KOPT-K1 (cell line): ENCODE measurements around the gene IMMT.
"Not testable (repeated sequence)": the region's sequence is repeated elsewhere in the genome, so short reads cannot be mapped to it uniquely, and the experiment has no call there.

Source experiments
- H3K27ac ChIP-seq: fragments of 200-600 bp; sonication (generic); 2 replicates; pipeline ENCODE4 v1.5.1; 2016; ENCODE audit warnings: antibody characterized with exemption, mild to moderate bottlenecking, low read depth, low read length; ENCODE audit not compliant: poor library complexity, severe bottlenecking
- H3K36me3 ChIP-seq: fragments of 200-600 bp; sonication (generic); 2 replicates; pipeline ENCODE4 v1.5.1; 2017; ENCODE audit warnings: antibody characterized with exemption, mild to moderate bottlenecking, low read length, moderate library complexity; ENCODE audit not compliant: insufficient read depth
- H3K9me3 ChIP-seq: fragments of 200-600 bp; sonication (generic); 2 replicates; pipeline ENCODE4 v1.5.1; 2017; ENCODE audit warnings: antibody characterized with exemption, low read length, mild to moderate bottlenecking; ENCODE audit not compliant: insufficient read depth, poor library complexity, severe bottlenecking

The IMMT gene

DNA sequence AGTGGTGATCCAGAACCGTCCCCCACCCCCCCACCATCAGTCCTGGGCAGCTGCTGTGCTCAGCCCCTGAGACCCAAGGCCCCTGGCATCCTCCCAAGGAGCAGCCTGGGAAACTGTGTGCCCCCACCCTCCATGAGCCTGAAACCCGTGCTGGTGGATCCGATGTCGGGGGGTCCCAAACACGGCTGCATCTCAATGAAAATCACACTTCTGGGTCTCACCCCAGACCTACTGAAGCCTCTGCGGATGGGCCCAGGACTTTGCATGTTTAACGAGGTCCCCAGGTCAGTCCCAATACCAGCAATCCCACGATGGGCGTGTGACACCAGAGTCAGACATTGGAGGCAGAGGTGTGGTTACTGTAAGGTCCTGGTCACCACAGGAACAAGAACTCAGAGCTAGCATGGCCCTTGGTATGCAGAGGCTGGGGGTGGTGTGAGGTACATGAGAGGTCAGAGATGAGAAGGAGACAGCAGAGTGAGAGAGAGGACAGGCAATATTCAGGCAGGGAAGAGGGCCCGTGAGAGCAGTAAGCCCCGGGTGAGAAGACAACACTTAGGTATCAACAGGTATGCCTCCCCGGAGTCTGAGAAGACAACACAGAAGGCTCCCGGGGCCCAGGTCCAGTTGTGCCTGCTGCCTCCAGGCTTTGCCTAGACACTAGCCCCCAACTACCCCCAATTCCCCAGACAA is 36.6 kb upstream of the IMMT start:
- H3K9me3 ChIP-seq = no peaks in the 10 kb centered on the region
- H3K27ac ChIP-seq = no peak overlapping the region
- no peaks in the 10 kb centered on the region for H3K36me3 ChIP-seq

DNA sequence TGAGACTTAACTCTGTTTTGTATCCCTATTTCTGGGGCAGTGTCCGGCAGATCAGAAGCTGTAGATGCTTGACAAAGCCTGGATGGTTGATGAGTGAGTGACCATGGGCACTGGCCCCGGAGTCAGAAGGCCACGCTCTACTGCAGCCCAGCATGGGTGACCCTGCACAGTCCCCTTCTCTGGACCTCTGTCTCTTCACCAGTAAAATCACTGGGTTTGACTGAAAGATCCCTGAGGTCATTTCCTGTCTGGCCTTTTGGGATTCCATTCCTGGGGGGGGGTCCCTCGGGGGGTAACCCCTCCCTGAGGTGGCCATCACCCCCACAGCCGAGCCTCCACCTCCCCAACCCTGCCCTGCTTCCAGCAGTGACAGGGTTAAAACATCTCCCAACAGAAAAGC is 35.7 kb upstream of the IMMT start:
- Histone ChIP-seq H3K27ac (no peak overlapping the region), H3K9me3 (no peaks in the 10 kb centered on the region)

DNA sequence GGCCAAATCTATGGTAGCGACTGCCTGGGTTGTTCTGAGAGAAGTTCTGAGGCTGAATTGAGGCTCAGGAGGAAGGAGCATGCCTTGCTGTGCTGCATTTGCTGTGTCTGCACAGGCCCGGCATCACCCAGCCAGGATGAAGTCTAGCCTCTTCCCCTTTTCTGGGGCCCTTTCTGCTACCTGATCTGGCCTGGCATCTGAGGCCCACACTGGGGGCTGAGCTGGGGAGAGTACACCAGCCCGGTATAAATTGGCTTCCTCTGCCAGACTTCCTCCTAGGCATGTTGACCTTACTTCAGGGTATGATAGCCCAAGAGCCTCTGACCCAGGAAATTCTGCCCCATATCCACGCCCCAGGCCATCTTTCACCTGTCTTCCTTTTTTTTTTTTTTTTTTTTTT is 34.0 kb upstream of the IMMT start:
- H3K27ac ChIP-seq = no peak overlapping the region
- no peaks in the 10 kb centered on the region for H3K36me3 ChIP-seq

More for the DNA sequence above, 35.7 kb upstream of the IMMT start:
- H3K36me3 ChIP-seq = no peaks in the 10 kb centered on the region

DNA sequence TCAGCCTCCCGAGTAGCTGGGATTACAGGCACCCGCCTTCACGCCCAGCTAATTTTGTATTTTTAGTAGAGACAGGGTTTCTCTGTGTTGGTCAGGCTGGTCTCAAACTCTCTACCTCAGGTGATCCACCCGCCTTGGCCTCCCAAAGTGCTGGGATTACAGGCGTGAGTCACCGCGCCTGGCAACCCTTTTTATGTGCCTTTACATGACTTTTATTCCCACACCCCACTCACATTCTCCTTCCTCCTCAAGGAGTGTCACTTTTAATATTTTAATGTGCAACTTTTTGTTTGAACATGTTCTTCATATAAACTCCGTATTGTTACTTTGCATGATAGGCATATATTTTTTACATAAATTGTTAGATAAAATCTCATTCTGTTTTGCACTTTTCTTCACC is 33.3 kb upstream of the IMMT start:
- not testable (repeated sequence) for H3K27ac ChIP-seq, H3K36me3 ChIP-seq, H3K9me3 ChIP-seq

More for the DNA sequence above, 34.0 kb upstream of the IMMT start:
- no peaks in the 10 kb centered on the region for H3K9me3 ChIP-seq

DNA sequence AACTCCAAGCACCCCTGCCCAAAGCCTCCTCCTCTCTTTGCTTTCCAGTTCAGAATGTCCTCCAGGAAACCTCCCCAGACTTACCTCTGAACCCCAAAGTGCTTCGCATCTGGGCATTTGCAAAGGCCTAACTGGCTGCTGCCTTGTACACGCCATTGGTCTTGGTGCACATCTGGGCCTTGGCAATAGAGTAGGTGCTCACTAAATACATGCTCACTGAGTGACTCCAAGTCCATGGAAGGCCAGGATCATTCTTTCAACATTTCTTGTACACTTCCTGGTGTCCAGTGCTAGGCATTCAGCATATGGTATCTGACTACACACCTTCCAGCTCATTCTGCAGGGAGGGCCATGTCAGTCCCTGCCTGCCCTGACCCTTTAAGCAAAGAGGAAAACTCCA is 32.4 kb upstream of the IMMT start:
- no peaks in the 10 kb centered on the region for H3K9me3 ChIP-seq
- H3K36me3 ChIP-seq = no peaks in the 10 kb centered on the region
- H3K27ac ChIP-seq = no peak overlapping the region

DNA sequence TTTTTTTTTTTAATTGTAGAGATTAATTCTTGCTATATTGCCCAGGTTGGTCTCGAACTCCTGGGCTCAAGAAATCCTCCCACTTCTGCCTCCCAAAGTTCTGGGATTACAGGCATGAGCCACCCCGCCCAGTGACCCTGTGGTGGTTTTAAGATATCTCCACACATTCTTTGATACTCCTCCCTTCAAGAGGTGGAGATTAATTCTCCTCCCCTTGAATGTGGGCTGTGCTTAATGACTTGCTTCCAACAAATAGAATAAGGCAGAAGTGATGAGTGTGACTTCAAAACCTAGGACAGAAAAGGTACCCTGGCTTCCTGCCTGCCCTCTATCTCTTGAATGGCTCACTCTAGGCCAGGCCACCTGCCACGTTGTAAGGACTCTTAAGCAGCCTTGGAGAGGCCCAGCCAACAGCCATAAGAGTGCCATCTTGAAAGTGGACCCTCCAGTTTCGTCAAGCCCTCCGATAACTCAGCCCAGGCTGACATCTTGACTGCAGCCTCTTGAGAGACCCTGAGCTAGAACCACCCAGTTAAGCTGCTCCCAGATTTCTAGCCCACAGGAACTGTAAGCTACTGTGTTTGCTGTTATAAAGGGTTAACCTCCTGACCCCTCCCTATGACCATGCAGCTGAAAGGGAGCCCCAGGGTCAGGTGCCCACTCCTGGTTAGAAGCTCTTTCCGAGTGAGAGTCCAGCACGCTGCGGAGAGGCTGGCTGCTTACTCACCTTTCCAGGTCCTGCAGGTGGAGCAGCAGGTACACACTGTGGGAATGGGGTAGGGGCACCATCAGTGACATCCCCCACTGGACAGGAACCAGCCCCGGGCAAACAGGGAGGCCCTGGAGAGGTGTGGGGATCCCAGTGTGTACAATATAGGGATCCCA is 31.6 kb upstream of the IMMT start:
- Histone ChIP-seq H3K9me3 (no peaks in the 10 kb centered on the region), H3K36me3 (no peaks in the 10 kb centered on the region), H3K27ac (no peak overlapping the region)

DNA sequence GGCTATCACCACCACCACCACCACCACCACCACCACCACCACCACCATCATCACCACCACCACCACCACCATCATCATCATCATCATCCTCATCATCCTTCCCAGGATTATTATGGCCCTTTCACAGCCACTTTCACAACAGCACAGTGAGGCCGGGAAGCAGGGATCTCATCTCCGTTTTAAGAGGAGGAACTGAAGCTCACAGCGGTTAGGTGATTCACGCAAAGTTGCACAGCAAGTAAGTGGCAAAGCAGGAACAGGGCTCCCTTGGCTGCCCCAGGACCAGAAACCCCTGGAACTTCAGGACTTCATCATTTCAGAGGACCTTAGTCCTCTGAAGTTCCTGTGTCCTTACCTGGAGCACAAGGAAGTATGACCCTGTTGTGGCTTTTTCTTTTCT is 30.8 kb upstream of the IMMT start:
- H3K9me3 ChIP-seq = no peaks in the 10 kb centered on the region
- H3K36me3 ChIP-seq = no peaks in the 10 kb centered on the region
- H3K27ac ChIP-seq = no peak overlapping the region

DNA sequence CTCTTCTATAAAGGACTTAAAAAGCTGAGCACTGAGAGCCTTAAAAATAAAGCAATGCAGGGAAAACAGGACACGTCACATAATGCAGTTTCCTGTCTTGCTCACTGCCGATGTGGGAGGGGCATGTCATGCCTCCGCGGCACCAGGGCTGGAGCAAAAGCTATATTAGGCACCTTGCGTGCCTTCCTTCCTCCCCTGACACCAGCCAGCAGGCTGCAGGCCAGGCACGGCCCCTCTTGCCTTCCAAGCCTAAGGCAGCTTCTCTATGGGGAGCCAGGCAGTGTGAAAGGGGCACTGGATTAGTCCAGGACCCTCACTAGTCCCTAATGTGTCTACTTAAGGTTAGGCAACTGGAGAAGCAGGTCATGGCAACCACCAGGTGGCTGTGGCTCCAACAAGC is 30.3 kb upstream of the IMMT start:
- Histone ChIP-seq H3K27ac (no peak overlapping the region), H3K9me3 (no peaks in the 10 kb centered on the region), H3K36me3 (no peaks in the 10 kb centered on the region)

DNA sequence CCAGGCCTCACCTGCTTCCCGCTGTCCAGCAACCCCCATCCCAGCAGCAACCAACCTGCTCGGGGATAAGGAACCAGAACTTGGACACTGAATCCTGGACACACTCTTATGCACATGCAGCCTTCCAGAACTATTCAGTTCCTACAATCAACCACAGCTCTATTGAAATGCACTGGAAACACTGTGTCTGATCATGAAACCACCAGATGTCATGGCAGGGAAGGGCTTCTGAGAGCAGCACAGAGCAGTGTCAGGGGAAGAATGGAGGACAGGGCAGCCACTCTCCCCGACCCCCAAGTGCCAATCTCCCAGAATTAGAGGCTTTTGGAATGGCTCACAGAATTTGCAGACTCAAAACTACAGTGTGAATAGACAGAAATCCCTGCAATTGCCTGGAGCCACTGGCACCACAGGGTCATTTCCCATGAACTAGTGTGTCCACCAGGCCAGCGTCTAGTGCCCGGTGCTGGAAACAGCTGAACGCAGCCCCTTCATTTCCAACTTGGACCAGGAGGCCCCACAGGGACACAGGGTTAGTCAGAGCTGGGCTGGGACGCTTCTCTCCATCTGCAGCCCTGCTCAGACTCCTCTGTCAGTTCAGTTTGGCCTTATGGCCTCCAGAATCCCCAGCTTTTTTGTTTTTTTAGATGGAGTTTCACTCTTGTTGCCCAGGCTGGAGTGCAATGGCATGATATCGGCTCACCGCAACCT is 29.5 kb upstream of the IMMT start:
- H3K27ac ChIP-seq = no peak overlapping the region
- H3K36me3 ChIP-seq = no peaks in the 10 kb centered on the region
- no peaks in the 10 kb centered on the region for H3K9me3 ChIP-seq

DNA sequence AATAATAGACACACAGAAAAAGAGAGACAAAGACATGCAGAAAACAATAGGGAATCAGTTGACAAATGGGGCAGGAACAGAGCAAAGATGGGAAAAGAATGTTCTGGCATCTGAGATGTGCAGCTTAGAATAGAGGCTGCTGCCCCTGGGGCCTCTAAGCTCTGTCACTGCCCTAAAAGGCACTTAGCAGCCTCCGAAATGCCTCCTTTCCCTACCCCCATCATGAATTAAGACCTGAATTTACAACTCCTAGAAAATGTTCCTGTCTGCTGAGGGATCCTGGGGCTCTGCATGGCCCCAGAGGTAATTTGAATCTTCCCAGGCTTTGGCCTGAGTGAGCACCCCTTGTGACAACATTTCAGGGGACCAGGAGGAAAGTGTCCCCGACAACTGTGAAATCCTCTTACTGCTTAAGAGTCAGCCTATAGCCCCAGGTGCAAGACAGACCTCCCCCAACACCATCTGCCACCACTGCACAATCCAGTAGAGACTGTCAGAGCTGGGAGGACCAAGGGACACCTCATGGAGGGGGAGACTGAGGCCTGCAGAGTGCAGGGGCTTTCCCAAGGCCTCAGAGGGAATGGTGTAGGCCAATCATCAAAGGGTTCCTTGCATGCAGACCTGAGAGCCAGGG is 28.8 kb upstream of the IMMT start:
- H3K27ac ChIP-seq = no peak overlapping the region
- no peaks in the 10 kb centered on the region for H3K36me3 ChIP-seq
- no peaks in the 10 kb centered on the region for H3K9me3 ChIP-seq

DNA sequence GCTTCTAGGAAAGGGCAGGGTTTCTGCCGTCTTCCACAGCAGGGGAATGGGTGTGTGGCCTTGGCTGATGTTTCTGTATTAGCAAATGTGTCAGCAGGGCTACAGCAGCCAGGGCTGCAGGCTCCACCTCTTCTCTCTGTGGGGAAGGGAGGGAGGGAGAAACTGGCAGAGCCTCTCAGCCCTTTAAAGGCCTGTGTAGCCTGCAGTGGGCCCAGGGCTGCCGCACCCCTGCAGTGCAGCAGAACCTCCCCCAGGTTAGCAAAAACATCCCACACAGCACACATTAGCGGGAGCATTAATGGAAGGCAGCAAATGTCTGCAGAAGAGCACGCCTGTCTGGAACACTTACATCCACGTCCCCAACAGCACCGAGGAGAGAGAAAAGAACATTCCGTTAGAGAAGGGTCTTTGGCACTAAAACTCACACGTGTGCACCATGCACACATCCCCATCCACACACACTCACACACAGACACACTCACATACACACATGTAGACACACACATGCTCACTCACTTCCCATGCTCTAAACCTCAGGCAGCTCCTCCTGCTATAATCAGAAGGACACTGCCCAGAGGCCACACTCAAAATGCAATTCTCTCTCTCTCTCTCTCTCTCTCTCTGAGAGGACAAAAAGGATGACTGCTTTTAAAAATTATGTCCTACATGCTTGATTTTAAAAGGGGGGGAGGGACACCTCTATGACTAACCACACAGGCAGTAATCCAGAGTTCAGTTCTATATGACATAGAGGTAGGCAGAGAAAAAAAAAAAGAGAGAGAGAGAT is 28.1 kb upstream of the IMMT start:
- Histone ChIP-seq H3K36me3 (no peaks in the 10 kb centered on the region), H3K27ac (no peak overlapping the region)

DNA sequence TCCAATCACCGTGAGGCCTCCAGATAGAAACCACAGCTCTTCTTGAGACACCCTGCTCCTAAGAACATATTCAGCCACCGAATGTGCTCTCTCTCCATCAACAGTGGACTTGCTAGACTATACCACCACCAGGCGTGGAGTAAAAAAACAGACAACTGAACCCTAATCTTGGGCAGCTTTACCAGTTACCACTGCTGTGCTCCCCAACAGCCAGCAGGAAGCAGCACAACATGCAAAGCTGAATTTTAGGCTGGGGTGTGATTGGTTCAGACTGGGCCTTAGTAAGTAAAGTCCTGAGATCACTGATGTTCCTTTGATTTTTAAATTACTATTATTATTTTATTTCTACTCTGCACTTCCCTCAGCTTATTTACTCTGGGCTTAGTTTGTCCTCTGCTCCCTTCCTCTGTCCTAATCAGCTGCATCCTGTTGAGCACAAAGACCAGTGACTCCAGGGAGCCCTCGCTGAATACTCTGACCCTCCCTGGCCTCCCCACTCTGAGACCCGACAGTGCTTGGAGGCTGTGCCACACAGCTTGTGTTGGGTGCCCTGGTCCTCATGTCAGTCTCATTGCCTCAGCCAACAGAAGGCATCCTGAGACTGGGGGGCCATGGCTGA is 25.9 kb upstream of the IMMT start:
- Histone ChIP-seq H3K27ac (no peak overlapping the region), H3K9me3 (no peaks in the 10 kb centered on the region), H3K36me3 (no peaks in the 10 kb centered on the region)

More for the DNA sequence above, 28.1 kb upstream of the IMMT start:
- no peaks in the 10 kb centered on the region for H3K9me3 ChIP-seq

DNA sequence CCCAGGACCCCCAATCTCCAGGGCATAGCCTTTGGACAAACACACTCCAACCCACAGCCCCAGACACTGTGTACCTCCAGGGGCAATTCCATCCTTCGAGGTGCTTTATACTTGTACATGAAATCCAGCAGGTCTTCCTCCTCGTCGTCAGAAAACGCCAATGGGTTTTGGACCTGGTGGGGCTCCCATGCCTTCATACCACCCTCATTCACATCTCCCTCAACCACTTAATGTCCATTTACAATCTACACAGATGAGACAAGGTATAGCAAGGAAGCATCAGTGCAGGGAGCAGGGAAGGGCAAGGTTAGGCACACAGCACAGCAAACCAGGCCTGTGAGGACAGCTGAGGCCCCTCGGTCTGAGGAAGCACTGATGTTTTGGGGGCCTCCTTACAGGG is 24.6 kb upstream of the IMMT start:
- Histone ChIP-seq H3K9me3 (no peaks in the 10 kb centered on the region), H3K36me3 (no peaks in the 10 kb centered on the region), H3K27ac (no peak overlapping the region)

DNA sequence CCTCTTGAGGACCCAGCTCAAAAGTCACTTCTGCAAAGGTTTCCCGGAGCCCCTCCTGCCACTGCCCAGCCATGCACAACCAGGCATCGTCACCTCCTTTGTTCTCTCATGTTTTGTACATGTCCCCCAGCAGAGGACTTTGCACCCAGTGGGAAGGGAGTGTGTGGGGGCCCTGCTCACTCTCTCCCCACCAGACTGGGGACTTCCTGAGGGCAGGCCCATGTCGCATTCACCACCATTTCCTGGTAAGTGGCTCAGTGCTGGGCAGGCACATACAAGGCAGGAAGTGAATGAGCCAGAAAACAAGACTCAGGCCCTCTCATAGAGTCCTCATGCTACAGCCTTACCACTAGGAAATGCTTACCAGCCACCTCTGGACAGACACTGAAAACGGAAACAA is 22.9 kb upstream of the IMMT start:
- Histone ChIP-seq H3K27ac (no peak overlapping the region), H3K9me3 (no peaks in the 10 kb centered on the region), H3K36me3 (peaks cover 15% of the 10 kb centered on the region)
